Esophagus squamous epithelium (tissue), 4 donors: ENCODE data around the gene ZBTB46.

Experiments
- POLR2A ChIP-seq, 4 donors: fragments of 450-650 bp; IDR thresholded peaks; one replicate each; pipeline ENCODE4 v1.6.1; 2017; ENCODE audit warnings: antibody characterized with exemption in 4 of 4, mild to moderate bottlenecking in 4 of 4, moderate library complexity in 3 of 4
- TF ChIP-seq, protein P1 (sequence below), 6 experiments: fragments of 450-650 bp in 4 of 6; fragments of 200-600 bp in 2 of 6; sonication (generic) in 2 of 6; IDR thresholded peaks; one replicate each; pipeline ENCODE4 v1.5.1; 2016 to 2019; ENCODE audit warnings: antibody characterized with exemption in 6 of 6, mild to moderate bottlenecking in 4 of 6, moderate library complexity in 4 of 6

DNA sequence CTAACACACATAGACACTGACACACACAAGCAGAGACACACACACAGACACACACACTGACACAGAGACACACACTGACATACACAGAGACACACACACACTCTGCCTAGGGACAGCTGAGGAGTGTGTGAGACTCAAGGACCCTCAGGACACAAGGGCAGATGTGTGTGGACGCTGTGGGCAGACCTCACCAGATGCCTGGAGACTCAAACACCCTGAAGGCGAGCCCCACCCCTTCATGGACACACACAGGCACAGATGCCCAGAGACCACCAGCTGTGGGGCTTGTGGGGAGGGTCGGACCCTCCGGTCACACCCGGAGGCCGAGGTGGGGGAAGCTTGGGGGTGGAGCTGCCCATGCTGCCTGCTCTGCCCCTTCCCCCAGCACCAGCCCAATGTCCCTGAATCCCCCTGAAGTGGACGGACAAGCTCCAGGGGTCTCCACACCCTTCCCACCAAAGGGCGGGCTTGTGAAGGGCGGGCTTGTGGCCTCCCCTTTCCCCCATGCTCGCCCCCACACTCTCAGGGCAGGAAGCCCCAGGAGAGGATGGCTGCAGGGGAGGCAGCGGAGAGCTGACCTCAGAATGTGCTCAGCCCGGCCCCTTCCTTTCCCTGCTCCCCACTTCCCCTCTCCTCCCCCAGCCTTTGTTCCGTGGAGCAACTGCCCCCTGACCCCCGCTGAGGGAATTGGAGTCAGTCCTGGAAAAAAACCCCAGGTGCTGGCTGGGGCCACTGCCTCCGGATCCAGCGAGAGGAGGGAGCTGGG, 16.4 kb upstream of the ZBTB46 start:
- TF ChIP-seq, protein P1, sequence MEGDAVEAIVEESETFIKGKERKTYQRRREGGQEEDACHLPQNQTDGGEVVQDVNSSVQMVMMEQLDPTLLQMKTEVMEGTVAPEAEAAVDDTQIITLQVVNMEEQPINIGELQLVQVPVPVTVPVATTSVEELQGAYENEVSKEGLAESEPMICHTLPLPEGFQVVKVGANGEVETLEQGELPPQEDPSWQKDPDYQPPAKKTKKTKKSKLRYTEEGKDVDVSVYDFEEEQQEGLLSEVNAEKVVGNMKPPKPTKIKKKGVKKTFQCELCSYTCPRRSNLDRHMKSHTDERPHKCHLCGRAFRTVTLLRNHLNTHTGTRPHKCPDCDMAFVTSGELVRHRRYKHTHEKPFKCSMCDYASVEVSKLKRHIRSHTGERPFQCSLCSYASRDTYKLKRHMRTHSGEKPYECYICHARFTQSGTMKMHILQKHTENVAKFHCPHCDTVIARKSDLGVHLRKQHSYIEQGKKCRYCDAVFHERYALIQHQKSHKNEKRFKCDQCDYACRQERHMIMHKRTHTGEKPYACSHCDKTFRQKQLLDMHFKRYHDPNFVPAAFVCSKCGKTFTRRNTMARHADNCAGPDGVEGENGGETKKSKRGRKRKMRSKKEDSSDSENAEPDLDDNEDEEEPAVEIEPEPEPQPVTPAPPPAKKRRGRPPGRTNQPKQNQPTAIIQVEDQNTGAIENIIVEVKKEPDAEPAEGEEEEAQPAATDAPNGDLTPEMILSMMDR (IDR thresholded peaks at IDR 0.05), result no peak
- no peak for TF ChIP-seq POLR2A (IDR thresholded peaks at IDR 0.05)
